Measurements from ENCODE around the gene CILP. TPM values are rescaled to one million over a fixed set of nuclear protein-coding genes. Genes with fewer than 3 reads are reported as not detected.
"Not testable (repeated sequence)": the region's sequence is repeated elsewhere in the genome, so short reads cannot be mapped to it uniquely, and the experiment has no call there.

CILP gene
- total RNA-seq, 4 donors from 2014 or later, result 5.4 to 49.9 (median 41.6) TPM

- H3K27me3 ChIP-seq, result no peaks in the 10 kb centered on the region
- ATAC-seq, result no peak
- no peak for DNase-seq
- H3K36me3 ChIP-seq, result no peaks in the 10 kb centered on the region
- intact Hi-C loops (cut with DNase I; ENCODE audit: low total_unique reads) (no loop called here), in situ Hi-C loops (cut with MboI; ENCODE audit: low sequenced_read_pairs in 4 of 4) (loop anchor here in 2 of 4 donors (10.0 kb wide), 2 partner anchors 73 to 83 kb away; no protein-coding TSS in a partner anchor)
- H3K27ac ChIP-seq, result no peak overlapping the region
- TF ChIP-seq CTCF (IDR thresholded peaks at IDR 0.05 in 4 of 5, conservative IDR thresholded peaks at IDR 0.05 in 1 of 5), result no peak
- no peak for TF ChIP-seq POLR2A (IDR thresholded peaks at IDR 0.05)
- no peak overlapping the region for H3K4me3 ChIP-seq
- H3K4me1 ChIP-seq, result no peaks in the 10 kb centered on the region
- no peaks in the 10 kb centered on the region for H3K9me3 ChIP-seq
These were observed 19.3 kb downstream of the CILP start for GRCh38 chr15:65192016-65192415.

GRCh38 chr15:65189102-65189740 is 22.1 kb downstream of the CILP start:
- in situ Hi-C loops (cut with MboI; ENCODE audit: low sequenced_read_pairs in 4 of 4), result loop anchor here in 1 of 4 donors (5.0 kb wide), 1 partner anchor 83 kb away; no protein-coding TSS in a partner anchor
- ATAC-seq (no peak), DNase-seq (no peak)
- Histone ChIP-seq H3K4me1 (peaks cover 0 to 6% of the 10 kb centered on the region in 2 donors), H3K9me3 (no peaks in the 10 kb centered on the region), H3K27me3 (no peaks in the 10 kb centered on the region), H3K36me3 (no peaks in the 10 kb centered on the region), H3K4me3 (no peak overlapping the region), H3K27ac (no peak overlapping the region)
- TF ChIP-seq CTCF (IDR thresholded peaks at IDR 0.05 in 4 of 5, conservative IDR thresholded peaks at IDR 0.05 in 1 of 5), result peak; percentile 31 to 59 (median 54)
- TF ChIP-seq POLR2A (IDR thresholded peaks at IDR 0.05), result no peak
- intact Hi-C loops (cut with DNase I; ENCODE audit: low total_unique reads), result loop anchor here (1.0 to 10.0 kb wide), 3 partner anchors 82 to 1306 kb away; partner anchors contain the start of gene SNAPC5

GRCh38 chr15:65188472-65188871 is 22.8 kb downstream of the CILP start:
- H3K27me3 ChIP-seq, ATAC-seq, H3K9me3 ChIP-seq, H3K36me3 ChIP-seq, H3K4me3 ChIP-seq, DNase-seq, H3K4me1 ChIP-seq, H3K27ac ChIP-seq: not testable (repeated sequence)
- intact Hi-C loops (cut with DNase I; ENCODE audit: low total_unique reads) (loop anchor here (10.0 kb wide), 1 partner anchor 1306 kb away; the partner anchor contains the start of gene SNAPC5), in situ Hi-C loops (cut with MboI; ENCODE audit: low sequenced_read_pairs in 4 of 4) (loop anchor here in 1 of 4 donors (5.0 kb wide), 1 partner anchor 84 kb away; no protein-coding TSS in a partner anchor)

- Histone ChIP-seq H3K4me1 (peaks cover 19 to 35% of the 10 kb centered on the region in 2 donors), H3K27me3 (no peaks in the 10 kb centered on the region), H3K36me3 (no peaks in the 10 kb centered on the region), H3K27ac (peak within 1 kb of the TSS; percentile 97 to 99 (median 98)), H3K4me3 (peak within 1 kb of the TSS; percentile 91 to 99 (median 96)), H3K9me3 (no peaks in the 10 kb centered on the region)
- in situ Hi-C loops (cut with MboI; ENCODE audit: low sequenced_read_pairs in 4 of 4), result loop anchor here in 1 of 4 donors (5.0 kb wide), 1 partner anchor 87 kb away; no protein-coding TSS in a partner anchor
- peak; percentile 92 to 95 for DNase-seq
- intact Hi-C loops (cut with DNase I; ENCODE audit: low total_unique reads), result loop anchor here (2.0 to 10.0 kb wide), 4 partner anchors 22 to 1310 kb away; partner anchors contain the start of genes RNU5B-1 and SNAPC5
- TF ChIP-seq POLR2A (IDR thresholded peaks at IDR 0.05) (peak; percentile 84 to 91), CTCF (IDR thresholded peaks at IDR 0.05 in 4 of 5, conservative IDR thresholded peaks at IDR 0.05 in 1 of 5) (no peak)
- peak; percentile 82 to 88 for ATAC-seq
These were observed 26.2 kb downstream of the CILP start, which contains the start of gene CLPX for GRCh38 chr15:65184868-65185717. TSS of gene CLPX (minus strand) at chr15:65185342. CDS start at chr15:65185153, 189 bp downstream.

Measured in gastrocnemius medialis (tissue), 4 donors.